ENCODE measurements around the gene SLC27A5.
A peak's percentile ranks its signal among the peaks of the same experiment; 100 is the strongest.
"Not testable (repeated sequence)": the region's sequence is repeated elsewhere in the genome, so short reads cannot be mapped to it uniquely, and the experiment has no call there.

The SLC27A5 gene

GRCh38 chr19:58550362-58551122 is 38.8 kb upstream of the SLC27A5 start:
- DNase-seq (ENCODE audit: low read depth, low spot score), result no peak

- no peak for DNase-seq (ENCODE audit: low read depth, low spot score)
Observed at GRCh38 chr19:58549664-58550361, 38.0 kb upstream of the SLC27A5 start.

- DNase-seq (ENCODE audit: low read depth, low spot score), result no peak
Observed at GRCh38 chr19:58548859-58549663, 37.3 kb upstream of the SLC27A5 start.

- no peak for DNase-seq (ENCODE audit: low read depth, low spot score)
Observed at GRCh38 chr19:58547323-58548312, 35.8 kb upstream of the SLC27A5 start.

GRCh38 chr19:58546019-58546530 is 34.3 kb upstream of the SLC27A5 start:
- DNase-seq (ENCODE audit: low read depth, low spot score), result no peak

GRCh38 chr19:58545286-58546018 is 33.7 kb upstream of the SLC27A5 start:
- no peak for DNase-seq (ENCODE audit: low read depth, low spot score)

- no peak for DNase-seq (ENCODE audit: low read depth, low spot score)
Observed at GRCh38 chr19:58544591-58545285, 32.9 kb upstream of the SLC27A5 start.

GRCh38 chr19:58543826-58544590 is 32.2 kb upstream of the SLC27A5 start, which contains the start of gene TRIM28:
TRIM28 (plus strand) TSS chr19:58544064; CDS start chr19:58544758, 694 bp downstream.
- DNase-seq (ENCODE audit: low read depth, low spot score), result peak; percentile 99

- DNase-seq (ENCODE audit: low read depth, low spot score), result not testable (repeated sequence)
Observed at GRCh38 chr19:58542641-58543372, 31.0 kb upstream of the SLC27A5 start.

GRCh38 chr19:58539169-58539559 is 27.4 kb upstream of the SLC27A5 start:
- not testable (repeated sequence) for DNase-seq (ENCODE audit: low read depth, low spot score)

GRCh38 chr19:58538257-58539168 is 26.7 kb upstream of the SLC27A5 start:
- DNase-seq (ENCODE audit: low read depth, low spot score), result no peak

- no peak for DNase-seq (ENCODE audit: low read depth, low spot score)
Observed at GRCh38 chr19:58536852-58537798, 25.3 kb upstream of the SLC27A5 start.

GRCh38 chr19:58535857-58536256 is 24.1 kb upstream of the SLC27A5 start:
- no peak for DNase-seq (ENCODE audit: low read depth, low spot score)

- no peak for DNase-seq (ENCODE audit: low read depth, low spot score)
Observed at GRCh38 chr19:58531034-58531840, 19.4 kb upstream of the SLC27A5 start.

GRCh38 chr19:58529405-58529804 is 17.6 kb upstream of the SLC27A5 start:
- DNase-seq (ENCODE audit: low read depth, low spot score), result no peak

All from brain pericyte (primary cell).